Hepatocyte (in vitro differentiated cells): Measurements from ENCODE around the gene SIGLEC5.

Experiments used
- EZH2 ChIP-seq: fragments of 200-600 bp; sonication (generic); IDR thresholded peaks from 2 replicates; pipeline ENCODE4 v1.6.1; 2016; ENCODE audit warnings: antibody characterized with exemption, mild to moderate bottlenecking, borderline replicate concordance
- TF ChIP-seq, protein P1 (sequence below): fragments of 200-600 bp; sonication (generic); IDR thresholded peaks from 2 replicates; pipeline ENCODE4 v1.5.1; 2016; ENCODE audit warnings: antibody characterized with exemption, mild to moderate bottlenecking; ENCODE audit not compliant: poor library complexity

- TF ChIP-seq, protein P1, sequence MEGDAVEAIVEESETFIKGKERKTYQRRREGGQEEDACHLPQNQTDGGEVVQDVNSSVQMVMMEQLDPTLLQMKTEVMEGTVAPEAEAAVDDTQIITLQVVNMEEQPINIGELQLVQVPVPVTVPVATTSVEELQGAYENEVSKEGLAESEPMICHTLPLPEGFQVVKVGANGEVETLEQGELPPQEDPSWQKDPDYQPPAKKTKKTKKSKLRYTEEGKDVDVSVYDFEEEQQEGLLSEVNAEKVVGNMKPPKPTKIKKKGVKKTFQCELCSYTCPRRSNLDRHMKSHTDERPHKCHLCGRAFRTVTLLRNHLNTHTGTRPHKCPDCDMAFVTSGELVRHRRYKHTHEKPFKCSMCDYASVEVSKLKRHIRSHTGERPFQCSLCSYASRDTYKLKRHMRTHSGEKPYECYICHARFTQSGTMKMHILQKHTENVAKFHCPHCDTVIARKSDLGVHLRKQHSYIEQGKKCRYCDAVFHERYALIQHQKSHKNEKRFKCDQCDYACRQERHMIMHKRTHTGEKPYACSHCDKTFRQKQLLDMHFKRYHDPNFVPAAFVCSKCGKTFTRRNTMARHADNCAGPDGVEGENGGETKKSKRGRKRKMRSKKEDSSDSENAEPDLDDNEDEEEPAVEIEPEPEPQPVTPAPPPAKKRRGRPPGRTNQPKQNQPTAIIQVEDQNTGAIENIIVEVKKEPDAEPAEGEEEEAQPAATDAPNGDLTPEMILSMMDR = no peak
- no peak for TF ChIP-seq EZH2
These were observed 34.8 kb upstream of the SIGLEC5 start for GRCh38 chr19:51664997-51665396.
